Measurements from ENCODE around the gene IL33. TPM values are rescaled to one million over a fixed set of nuclear protein-coding genes. Genes with fewer than 3 reads are reported as not detected.

Gene IL33
- total and polyA plus RNA-seq, 2 of the 4 experiments (the other 2 are of a cell fraction), result not detected

- Histone ChIP-seq H3K18ac (ENCODE audit: low read depth, low read length) (no peak overlapping the region), H4K8ac (ENCODE audit: low read depth in 2 of 2, low read length in 2 of 2) (no peak overlapping the region), H2BK5ac (ENCODE audit: low read depth, low read length, poor library complexity, severe bottlenecking) (no peak overlapping the region), H3K9ac (ENCODE audit: low read depth, low read length) (no peak overlapping the region), H2AK9ac (replicated peaks; ENCODE audit: low read depth, low read length, poor library complexity) (no peak overlapping the region), H2BK15ac (ENCODE audit: low read depth, low read length) (no peak overlapping the region), H3K23ac (ENCODE audit: low read depth, low read length) (no peak overlapping the region), H3K4ac (ENCODE audit: low read depth, low read length) (no peak overlapping the region), H3K14ac (replicated peaks; ENCODE audit: low read depth, low read length) (no peak overlapping the region), H3K27ac (ENCODE audit: insufficient read depth, low read length) (no peak overlapping the region), H3K36me3 (ENCODE audit: control insufficient read depth, insufficient read depth, low read length) (no peaks in the 10 kb centered on the region), H3K9me1 (ENCODE audit: insufficient read depth, low read length) (no peaks in the 10 kb centered on the region), H3K79me1 (ENCODE audit: low read depth in 1 of 2, low read length in 2 of 2) (no peaks in the 10 kb centered on the region), H3K56ac (ENCODE audit: extremely low read depth, insufficient read depth, low read length) (no peak overlapping the region), H2BK20ac (ENCODE audit: low read depth, low read length) (no peak overlapping the region), H4K20me1 (ENCODE audit: insufficient read depth, low read length) (no peaks in the 10 kb centered on the region), H2AFZ (replicated peaks; ENCODE audit: low read length, poor library complexity) (no peak overlapping the region), H2AK5ac (ENCODE audit: low read depth, low read length) (no peak overlapping the region), H4K91ac (ENCODE audit: insufficient read depth, low read depth, low read length) (no peak overlapping the region), H4K5ac (ENCODE audit: low read depth, low read length) (no peak overlapping the region), H3K4me1 (ENCODE audit: control insufficient read depth, insufficient read depth, low read length) (peaks cover 2% of the 10 kb centered on the region), H3K27me3 (ENCODE audit: control insufficient read depth, insufficient read depth, low read length) (peaks cover 2% of the 10 kb centered on the region; the same call in 1 of the 2 replicates), H3K4me2 (ENCODE audit: low read depth, low read length) (no peak overlapping the region), H3K4me3 (ENCODE audit: insufficient read depth, low read depth, low read length) (no peak overlapping the region), H2BK120ac (ENCODE audit: low read depth, low read length) (no peak overlapping the region), H3K9me3 (ENCODE audit: control insufficient read depth, insufficient read depth, low read length) (no peaks in the 10 kb centered on the region)
- intact Hi-C loops (cut with micrococcal nuclease), result no loop called here
- no peak for TF ChIP-seq RCOR1 (IDR thresholded peaks at IDR 0.05; ENCODE audit: insufficient replicate concordance, low read length)
- no peak for TF ChIP-seq RAD21 (IDR thresholded peaks at IDR 0.05; ENCODE audit: low read length)
- TF ChIP-seq POLR2A (IDR thresholded peaks at IDR 0.05; ENCODE audit: low read depth, low read length), result no peak
- no peak for TF ChIP-seq CTCF (conservative IDR thresholded peaks at IDR 0.05; ENCODE audit: low read depth, low read length)
- TF ChIP-seq NFE2L2 (IDR thresholded peaks at IDR 0.05; ENCODE audit: low read depth, low read length), result no peak
- TF ChIP-seq USF2 (IDR thresholded peaks at IDR 0.05; ENCODE audit: low read depth, low read length), result no peak
- no peak for TF ChIP-seq MXI1 (IDR thresholded peaks at IDR 0.05; ENCODE audit: borderline replicate concordance, low read depth, low read length)
- no peak for TF ChIP-seq BHLHE40 (IDR thresholded peaks at IDR 0.05; ENCODE audit: low read depth, low read length)
- no peak for TF ChIP-seq CHD1 (IDR thresholded peaks at IDR 0.05; ENCODE audit: low read depth, low read length)
- TF ChIP-seq ELK1 (IDR thresholded peaks at IDR 0.05; ENCODE audit: borderline replicate concordance, low read depth, low read length), result no peak
- no peak for TF ChIP-seq CEBPB (IDR thresholded peaks at IDR 0.05; ENCODE audit: low read depth, low read length)
- TF ChIP-seq RFX5 (IDR thresholded peaks at IDR 0.05; ENCODE audit: low read depth, low read length), result no peak
- CTCF ChIA-PET, result no interaction called here
- WGBS, 2 experiments (ENCODE audit: extremely low coverage in 2 of 2, insufficient read length in 1 of 2), result no CpG with 5 or more reads among the region's 3 CpGs
- dilution Hi-C loops (cut with HindIII; ENCODE audit: low sequenced_read_pairs, unreplicated experiment), result no loop called here
- ATAC-seq (ENCODE audit: low read depth) (no peak), DNase-seq (no peak)
- in situ Hi-C loops (cut with MboI; ENCODE audit: low sequenced_read_pairs), result no loop called here
- no TSS peak for BruUV-seq (replicated peaks)
- POLR2A ChIA-PET (ENCODE audit: unreplicated experiment), result no interaction called here
Observed at GRCh38 chr9:6216002-6216401, 395 bp downstream of the IL33 start.

All from IMR-90 (cell line).